Glomerular visceral epithelial cell (primary cell): ENCODE measurements around the gene TBC1D2.
"Not testable (repeated sequence)": the region's sequence is repeated elsewhere in the genome, so short reads cannot be mapped to it uniquely, and the experiment has no call there.

Source experiments
- DNase-seq: peaks from one replicate; pipeline ENCODE4 v3.0.0-alpha.2; 2016; ENCODE audit errors: extremely low spot score

Gene TBC1D2, protein sequence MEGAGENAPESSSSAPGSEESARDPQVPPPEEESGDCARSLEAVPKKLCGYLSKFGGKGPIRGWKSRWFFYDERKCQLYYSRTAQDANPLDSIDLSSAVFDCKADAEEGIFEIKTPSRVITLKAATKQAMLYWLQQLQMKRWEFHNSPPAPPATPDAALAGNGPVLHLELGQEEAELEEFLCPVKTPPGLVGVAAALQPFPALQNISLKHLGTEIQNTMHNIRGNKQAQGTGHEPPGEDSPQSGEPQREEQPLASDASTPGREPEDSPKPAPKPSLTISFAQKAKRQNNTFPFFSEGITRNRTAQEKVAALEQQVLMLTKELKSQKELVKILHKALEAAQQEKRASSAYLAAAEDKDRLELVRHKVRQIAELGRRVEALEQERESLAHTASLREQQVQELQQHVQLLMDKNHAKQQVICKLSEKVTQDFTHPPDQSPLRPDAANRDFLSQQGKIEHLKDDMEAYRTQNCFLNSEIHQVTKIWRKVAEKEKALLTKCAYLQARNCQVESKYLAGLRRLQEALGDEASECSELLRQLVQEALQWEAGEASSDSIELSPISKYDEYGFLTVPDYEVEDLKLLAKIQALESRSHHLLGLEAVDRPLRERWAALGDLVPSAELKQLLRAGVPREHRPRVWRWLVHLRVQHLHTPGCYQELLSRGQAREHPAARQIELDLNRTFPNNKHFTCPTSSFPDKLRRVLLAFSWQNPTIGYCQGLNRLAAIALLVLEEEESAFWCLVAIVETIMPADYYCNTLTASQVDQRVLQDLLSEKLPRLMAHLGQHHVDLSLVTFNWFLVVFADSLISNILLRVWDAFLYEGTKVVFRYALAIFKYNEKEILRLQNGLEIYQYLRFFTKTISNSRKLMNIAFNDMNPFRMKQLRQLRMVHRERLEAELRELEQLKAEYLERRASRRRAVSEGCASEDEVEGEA

DNA sequence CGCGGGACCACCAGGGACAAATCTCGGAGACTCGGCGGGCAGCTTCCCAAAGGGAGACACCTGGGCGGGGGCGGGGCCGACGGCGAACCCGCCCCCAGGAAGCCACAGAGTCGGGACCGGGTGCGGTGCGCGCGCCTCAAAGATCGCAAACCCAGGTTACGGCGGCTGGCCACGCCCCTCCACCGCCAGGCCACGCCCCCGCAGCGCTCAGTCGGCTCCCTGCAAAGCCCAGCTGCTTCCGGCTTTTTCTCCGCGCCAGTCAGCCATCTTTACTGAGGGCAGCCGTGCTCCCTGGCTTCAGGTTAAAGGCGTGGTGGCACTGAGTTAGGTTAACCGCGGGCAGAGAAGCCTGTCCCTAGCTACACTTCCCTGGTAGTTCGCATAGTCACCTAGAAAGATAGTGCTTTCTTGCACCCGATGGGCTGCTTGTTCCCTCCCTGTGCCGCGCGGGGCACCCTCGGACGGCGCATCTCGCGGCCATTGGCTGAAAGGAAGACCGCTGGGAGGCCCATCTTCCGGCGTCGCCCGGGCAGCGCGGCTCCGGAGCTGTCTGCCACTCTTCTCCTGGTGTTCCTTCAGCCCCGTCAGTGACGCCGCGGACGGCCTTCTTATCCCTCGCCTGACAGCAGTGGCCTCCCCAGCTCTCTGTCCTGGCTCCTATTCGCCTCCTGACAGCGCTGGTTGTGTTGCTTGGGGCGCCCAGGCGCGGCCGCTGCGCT, at the start of gene TBC1D2:
Gene TBC1D2, minus strand, starts transcription at position 72 of the 719 bp plus-strand sequence. CDS start 108 bp downstream, outside the sequence.
- peak; percentile 97 for DNase-seq

DNA sequence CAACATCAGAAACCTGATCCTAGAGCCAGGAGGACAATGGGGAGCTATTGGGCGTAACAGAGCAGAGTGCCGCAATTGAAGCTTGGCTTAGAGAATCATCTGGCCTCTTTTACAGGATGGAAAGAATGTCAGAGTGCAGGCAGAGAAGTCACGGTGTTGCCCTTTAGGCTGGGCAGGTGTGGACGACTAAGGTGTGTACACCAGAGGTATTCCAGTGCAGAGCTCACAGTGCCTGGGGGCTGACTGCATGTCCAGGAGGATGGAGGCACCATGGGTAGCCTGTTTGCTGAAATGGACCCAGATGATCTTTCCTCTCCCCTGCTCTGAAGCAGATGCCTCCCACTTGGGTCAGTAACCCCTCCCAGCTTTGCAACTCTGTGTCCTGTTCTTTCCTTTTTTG, 48.9 kb upstream of the TBC1D2 start:
- DNase-seq = no peak

DNA sequence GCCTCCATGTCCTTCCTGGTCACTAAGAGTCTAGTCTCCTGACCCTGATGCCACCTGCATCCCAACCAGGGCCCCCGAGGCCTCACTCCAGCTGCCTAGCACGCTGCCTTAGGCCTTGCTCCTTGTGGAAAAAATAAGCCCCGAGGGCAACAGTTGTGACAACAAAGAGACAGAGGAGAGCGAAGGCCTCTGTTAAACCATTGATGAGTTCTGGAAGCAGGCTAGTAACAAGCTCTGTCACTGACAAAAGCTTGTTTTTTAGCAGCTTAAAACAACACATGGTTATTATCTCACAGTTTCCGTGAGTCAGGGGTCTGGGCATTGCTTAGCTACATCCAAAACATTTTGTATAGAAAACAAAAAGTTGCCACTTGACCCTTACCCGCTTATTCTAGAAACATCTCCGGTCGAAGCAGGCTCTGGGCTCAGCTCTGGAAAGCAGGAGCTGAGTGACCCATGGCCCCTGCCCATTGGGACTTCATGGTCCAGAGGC, 48.2 kb upstream of the TBC1D2 start:
- DNase-seq = no peak

DNA sequence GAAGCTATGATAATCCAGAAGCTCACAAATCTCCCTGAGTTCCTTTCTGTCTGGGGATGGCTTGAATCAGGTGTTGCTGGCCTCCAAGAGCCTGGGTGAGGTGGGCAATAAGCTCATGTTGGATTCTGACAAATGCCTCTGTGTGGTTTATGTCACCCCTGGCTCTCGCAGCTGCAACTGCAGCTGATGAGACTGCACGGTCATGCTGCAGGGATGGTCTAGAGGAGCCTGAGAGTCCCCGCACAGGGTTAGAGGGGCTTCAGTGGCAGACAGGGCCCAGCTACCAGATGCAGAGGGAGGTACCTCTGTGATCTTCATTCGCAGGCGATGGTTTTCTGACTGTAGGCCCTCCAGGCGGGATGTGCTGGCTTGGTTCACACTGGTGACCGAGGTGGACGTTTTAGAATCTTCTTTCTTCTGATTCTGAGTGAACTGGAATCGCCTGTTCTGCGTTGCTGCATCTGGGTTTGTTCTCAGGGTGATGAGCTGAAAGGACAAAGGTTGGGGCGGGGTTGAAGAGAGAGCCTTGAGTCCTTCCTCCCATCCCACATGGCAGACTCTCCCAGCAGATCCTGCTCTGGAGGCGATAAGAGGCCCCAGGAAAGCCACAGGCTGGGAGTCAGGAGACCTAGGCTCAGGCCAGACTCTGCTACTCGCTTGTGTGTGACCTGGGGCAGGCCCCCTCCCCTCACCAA, 47.6 kb upstream of the TBC1D2 start:
- no peak for DNase-seq

DNA sequence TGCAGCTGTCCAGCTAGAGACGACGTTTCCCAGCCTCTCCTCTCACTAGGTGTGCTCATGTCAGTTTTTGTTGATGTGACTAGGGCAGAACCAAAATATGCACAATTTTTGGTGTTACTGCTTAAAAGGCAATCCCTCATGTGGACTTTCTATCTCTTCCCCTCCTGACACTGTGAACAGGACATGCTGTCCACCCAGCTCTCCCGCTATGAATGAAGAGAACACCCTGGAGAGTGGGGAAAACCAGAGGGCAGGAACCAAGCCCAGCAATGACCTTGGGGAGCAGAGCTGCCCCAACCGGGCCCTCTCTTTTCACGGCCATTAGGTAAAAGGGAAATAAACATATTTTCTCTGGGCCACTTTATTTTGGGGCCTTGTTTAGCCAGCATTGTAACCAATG, 46.7 kb upstream of the TBC1D2 start:
- no peak for DNase-seq

DNA sequence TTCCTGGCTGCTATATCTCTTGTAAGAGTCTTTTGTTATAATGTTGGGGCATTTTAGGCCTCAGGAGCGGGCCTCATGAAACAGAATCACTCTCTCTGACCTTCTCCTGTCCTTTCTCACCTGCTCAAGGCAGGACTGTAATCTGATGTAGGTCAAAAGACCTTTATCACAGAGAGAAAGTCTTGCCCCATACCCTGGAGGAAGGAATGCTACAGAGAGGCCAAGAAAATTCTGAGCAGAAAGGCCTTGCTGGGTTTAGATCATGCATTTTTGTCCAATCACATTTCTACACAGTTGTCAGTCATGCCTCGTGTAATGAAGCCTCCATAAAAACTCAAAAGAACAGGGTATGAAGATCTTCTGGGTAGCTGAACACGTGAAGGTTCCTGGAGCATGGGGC, 45.2 kb upstream of the TBC1D2 start:
- DNase-seq = no peak

DNA sequence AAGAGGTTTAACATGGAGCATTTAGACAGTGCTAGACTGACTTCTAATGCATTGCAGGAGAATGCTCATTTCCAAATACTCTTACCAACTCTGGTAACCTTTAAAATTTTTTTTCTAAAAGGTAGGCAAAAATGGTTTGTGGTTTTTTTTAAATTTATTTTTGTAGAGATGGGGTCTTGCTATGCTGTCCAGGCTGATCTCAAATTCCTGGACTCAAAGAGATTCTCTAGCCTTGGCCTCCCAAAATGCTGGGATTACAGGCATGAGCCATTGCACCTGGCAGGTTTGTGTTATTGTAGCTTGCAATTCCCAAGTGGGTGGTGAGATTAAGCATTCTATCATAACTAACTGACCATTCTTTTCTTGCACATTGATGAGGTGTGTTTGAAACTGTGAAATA, 43.0 kb upstream of the TBC1D2 start:
- DNase-seq = no peak

DNA sequence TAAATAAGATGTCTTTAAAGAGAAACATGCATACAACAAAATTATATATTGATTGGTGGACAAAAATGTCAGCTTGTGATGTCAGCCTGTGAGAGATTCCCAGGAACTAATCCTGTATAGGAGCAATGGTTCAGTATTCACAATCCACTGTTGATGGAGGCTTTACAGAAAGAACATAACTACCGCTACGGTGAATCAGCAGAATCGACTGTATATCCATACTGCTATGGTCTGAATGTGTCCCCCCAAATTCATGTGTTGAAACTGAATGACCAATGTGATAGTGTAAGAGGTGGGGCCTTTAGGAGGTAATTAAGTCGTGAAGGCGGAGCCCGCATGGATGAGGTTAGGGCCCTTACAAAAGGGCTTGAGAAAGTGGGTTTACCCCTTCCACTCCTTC, 40.4 kb upstream of the TBC1D2 start:
- DNase-seq = no peak

DNA sequence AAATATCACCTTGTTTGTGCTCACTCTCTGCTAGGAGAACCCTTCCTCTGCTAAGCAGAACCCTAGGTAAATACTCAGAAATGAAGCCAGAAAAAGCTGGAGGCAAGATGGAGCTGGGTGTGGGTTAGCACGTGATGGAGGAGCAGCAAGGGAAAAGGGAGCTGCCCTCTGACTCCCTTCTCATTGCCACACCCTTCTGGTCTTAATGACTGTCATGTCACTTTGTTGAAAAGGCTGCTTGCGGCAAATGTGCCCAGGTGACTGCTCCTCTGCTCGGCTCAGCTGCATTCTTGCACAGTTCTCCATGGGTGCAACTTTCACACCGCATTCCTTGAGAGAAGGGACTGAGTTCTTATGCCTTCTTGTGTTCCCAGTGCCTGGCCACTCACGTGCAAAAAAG, 36.4 kb upstream of the TBC1D2 start:
- no peak for DNase-seq

DNA sequence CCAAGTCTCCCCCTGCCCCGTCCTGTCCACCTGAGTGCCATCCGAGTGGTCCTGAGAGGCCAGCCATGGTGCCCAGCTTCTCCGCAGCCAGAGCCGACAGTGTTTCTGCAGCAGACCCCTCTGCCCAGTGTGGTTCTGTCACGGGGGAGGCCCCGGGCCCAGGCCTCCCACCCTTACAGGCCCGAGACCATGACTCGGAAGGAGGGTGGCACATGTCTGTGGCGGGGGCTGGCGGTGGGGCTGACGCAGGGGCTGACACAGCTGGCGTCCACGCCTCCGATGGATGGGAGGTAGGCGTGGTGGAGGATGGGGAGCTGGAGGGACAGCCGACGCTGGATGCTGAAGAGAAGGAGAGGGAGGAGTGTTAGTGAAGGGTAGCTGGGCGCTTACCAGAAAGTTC, 35.0 kb upstream of the TBC1D2 start:
- no peak for DNase-seq

DNA sequence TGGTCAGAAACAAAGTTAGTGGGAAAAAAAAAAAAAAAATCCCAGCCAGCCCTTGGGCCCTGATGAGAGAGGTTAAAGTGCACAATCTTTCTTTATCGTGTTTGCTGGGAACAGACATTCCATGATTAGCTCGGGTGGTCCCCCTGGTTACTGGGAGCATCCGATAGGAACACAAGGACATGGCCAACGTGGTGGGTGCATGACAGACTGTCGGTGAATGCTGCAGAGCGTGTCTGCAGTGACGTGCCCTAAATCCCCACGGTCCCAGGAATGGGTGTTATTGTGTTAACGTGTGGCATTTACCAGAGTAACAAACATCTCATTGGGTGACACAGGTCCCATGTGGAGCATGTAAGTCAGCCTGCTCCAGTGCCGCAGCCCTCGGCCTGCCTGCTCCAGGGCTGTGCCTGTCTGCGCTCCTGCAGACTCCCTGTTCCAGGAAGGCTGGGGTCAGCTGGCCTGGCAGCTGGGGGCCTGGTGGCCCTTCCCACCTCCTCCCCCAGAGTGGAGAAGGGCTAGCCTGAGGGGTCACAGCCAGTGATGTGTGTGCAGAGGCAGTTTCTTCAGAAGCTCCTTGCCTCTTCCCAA, 34.3 kb upstream of the TBC1D2 start:
- DNase-seq = no peak

DNA sequence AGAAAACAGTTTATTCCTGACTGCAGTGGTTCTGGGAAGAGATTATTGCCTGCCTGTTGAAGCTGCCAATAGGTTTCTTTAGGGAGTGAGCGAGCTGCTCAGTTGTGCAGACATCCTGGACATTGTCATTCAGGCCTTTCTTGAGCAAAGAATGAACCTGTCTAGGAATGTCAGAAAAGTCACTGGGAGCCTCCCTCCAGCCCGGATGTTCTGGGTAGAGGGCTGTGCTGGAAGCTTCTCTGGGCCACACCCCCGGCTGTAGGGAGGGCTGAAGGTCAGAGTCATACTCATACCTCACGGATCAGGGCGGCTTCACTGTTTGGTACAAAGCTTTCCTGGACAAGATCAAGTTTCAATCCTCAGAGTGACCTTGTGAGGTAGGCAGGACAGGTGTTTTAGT, 33.4 kb upstream of the TBC1D2 start:
- DNase-seq = peak; percentile 11

DNA sequence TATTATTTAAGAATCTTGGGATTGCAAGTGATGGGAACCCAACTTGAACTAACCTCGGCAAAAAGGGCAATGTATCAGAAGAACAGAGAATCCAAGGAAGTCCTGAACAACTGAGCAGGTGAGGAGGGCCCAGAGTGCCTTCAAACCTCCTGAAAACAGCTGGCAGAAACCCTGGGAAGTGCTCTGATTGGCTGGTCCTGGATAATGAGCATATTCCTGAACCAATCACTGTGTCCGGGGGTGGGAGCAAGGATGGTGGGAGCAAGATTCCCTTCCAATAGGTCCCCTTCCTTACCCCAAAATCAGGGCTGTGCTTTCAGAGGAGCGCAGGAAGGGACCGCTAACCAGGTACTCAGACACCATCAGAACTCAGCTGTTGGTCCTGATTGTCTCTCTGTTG, 31.9 kb upstream of the TBC1D2 start:
- no peak for DNase-seq

DNA sequence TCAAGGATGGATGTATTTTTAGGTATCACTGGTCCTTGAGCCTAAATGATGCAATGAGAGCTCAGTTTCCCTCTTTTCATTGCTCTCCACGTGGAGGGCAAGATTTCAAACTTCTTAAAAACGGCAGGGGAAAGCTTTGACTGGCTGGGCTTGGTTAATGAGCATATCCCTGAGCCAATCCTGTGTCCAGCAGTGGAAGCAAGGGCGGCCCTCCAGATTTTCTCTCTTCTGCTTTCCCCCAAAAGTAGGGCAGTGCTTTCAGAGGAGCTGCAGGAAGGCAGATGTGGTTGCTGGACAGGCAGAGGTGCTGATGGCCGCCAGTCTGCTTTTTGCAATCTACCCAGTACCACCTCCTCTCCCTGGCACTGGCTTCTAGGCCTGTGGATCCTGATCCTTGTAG, 30.0 kb upstream of the TBC1D2 start:
- DNase-seq = no peak

DNA sequence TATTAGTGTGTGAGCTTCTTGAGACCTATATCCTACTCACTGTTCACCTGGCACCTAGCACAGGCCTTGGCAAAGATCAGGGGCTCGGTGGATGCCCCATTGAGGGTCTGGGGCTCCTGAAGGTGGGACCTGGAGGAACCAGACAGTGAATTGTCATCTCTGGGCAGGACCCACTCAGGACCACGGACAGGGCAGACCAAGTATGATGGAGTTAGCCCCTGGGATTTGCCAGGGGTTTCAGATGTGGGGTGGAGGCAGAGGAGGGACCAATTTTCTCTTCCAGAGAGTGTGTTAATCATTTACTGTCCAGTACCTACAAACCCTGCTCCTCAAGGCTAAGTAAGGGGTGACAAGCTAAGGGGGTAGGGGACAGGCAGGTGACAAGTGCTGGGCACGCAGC, 29.3 kb upstream of the TBC1D2 start:
- no peak for DNase-seq

DNA sequence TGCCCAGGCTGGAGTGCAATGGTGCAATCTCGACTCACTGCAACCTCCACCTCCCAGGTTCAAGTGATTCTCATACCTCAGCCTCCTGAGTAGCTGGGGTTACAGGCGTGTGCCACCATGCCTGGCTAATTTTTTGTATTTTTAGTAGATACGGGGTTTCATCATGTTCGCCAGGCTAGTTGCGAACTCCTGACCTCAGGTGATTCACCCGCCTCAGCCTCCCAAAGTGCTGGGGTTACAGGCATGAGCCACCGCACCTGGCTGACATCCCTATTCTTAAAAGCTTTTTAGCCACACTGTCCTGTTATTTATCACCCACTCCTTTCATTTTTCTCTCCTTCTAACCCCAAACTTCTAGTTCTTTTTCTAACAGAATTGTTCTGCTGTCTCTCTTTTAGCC, 27.7 kb upstream of the TBC1D2 start:
- not testable (repeated sequence) for DNase-seq

DNA sequence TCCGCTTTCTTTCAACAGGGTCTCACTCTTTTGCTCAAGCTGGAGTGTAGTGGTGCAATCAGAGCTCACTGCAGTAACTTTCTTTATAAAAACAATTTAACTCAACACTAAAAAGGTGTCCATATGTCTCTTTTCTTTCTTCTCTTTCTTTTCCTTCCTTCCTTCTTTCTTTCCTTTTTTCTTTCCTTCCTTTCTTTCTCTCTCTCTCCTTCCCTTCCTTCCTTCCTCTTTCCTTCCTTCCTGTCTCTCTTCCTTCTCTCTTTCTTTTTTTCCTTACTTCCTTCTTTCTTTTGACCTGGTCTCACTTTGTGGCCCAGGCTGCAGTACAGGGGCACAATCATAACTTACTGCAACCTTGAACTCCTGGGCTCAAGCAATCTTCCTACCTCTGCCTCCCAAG, 25.8 kb upstream of the TBC1D2 start:
- no peak for DNase-seq

DNA sequence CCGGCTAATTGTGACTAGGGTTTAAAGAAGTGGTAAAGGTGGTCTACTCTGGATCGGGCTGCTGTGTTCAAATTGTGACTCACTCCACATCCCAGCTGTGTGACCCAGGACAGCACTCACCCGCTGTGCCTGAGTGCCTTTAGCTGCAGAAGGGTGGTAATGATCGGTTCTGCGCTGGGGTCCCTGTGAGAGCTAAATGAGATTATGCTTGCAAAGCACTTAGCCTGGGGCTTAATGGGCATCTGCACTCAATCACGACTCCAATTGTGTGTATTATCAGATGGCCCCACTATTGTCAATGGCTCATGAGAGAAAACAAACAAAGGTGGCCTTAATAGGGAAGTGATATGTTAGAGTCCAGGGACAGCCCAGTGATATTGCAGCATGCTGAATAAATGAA, 25.1 kb upstream of the TBC1D2 start:
- no peak for DNase-seq

DNA sequence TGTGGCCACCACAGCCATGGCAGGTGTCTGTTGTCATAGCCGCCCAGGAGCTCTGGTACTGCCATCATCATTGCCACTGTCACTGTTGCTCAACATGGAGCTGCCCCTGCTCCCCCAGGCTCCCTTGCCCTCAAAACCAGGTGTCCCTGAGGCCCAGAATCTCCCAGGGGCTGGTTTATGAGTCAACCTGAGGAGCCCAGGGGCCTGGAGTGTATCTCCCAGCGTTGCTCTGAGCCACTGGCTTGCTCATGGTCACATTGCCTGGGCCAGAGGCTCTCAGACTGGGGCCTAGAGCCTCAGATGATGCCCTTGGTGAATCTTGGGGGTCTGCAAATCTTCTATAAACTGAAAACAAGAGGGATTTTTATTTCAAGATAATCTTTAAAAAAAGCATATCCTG, 24.7 kb upstream of the TBC1D2 start:
- DNase-seq = no peak

DNA sequence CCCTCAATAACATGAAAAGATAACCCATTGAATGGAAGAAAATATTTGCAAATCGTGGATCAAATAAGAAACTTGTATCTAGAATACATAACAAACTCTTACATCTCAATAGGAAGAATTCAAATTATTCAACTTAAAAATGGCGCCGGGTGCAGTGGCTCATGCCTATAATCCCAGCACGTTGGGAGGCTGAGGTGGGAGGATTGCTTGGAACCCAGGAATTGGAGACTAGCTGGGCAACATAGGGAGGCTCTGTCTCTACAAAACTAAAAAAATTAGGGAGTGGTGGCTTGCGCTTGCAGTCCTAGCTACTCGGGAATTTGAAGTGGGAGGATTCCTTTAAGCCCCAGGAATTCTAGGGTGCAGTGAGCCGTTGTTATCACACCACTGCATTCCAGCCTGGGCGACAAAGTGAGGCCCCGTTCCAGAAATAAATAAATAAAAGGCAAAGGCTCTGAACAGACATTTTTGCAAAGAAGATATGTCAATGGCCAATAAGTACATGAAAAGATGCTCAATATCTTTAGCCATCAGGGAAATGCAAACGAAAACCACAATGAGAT, 21.5 kb upstream of the TBC1D2 start:
- no peak for DNase-seq

DNA sequence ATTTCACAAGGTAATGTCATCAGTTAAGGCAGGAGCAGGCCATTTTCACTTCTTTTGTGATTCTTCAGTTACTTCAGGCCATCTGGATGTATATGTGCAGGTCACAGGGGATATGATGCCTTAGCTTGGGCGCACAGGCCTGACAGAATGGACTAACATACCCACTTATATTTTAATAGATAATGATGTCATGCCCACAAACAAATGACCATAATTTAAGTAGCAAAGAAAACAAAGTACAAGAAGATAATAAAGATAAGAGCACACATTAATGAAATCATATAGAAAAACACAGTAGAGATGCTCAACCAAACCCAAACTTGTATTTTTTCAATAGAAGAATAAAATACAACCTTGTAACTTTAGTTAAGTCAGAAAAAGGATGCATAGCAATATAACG, 19.7 kb upstream of the TBC1D2 start:
- DNase-seq = no peak
